T-cell (primary cell): ENCODE measurements around the gene MSI1. TPM values are rescaled to one million over a fixed set of nuclear protein-coding genes. Genes with fewer than 3 reads are reported as not detected.

Source experiments
- ATAC-seq, 4 experiments: fragments of 200-7000 bp in 3 of 4; fragments of 150-1000 bp in 1 of 4; cut with Tn5 transposase; replicated peaks in 1 of 4; 1 replicate in 3 of 4; 2 replicates in 1 of 4; pipeline ENCODE4 v1.10.0; 2021; ENCODE audit warnings: moderate library complexity in 3 of 4, mild to moderate bottlenecking in 2 of 4, moderate number of reproducible peaks in 1 of 4
- CTCF ChIA-PET, 2 donors: fragments of 300-600 bp; sonication (Branson Sonifier 250); formaldehyde crosslinking; loops; one replicate each; lab custom pipeline; 2022; ENCODE audit warnings: antibody characterized with exemption in 2 of 2; lab: Charles Lee
- POLR2A ChIA-PET, 2 donors: fragments of 300-600 bp; sonication (Branson Sonifier 250); formaldehyde crosslinking; loops; one replicate each; lab custom pipeline; 2022; ENCODE audit warnings: antibody characterized with exemption in 2 of 2; lab: Charles Lee
- DNase-seq, 35 experiments: peaks; one replicate each; pipeline versions ENCODE4 v3.0.0 to v3.0.0-alpha.2; 2013 to 2023
- H3K27ac ChIP-seq: one replicate; pipeline ENCODE4 v1.5.1; 2013; ENCODE audit warnings: low read length
- H3K27me3 ChIP-seq, 2 experiments: replicated peaks in 1 of 2; 1 replicate in 1 of 2; 2 replicates in 1 of 2; pipeline versions ENCODE4 v1.6.1 to v1.7.0; 2013; ENCODE audit warnings: low read length in 1 of 2, mixed read lengths in 1 of 2; ENCODE audit not compliant: control insufficient read depth in 2 of 2, insufficient read depth in 2 of 2; ENCODE audit errors: extremely low read depth in 1 of 2
- H3K36me3 ChIP-seq, 2 donors: 1 replicate in 1 of 2; 2 replicates in 1 of 2; pipeline versions ENCODE4 v1.6.1 to v1.7.0; 2013; ENCODE audit warnings: low read length in 1 of 2; ENCODE audit not compliant: control insufficient read depth in 2 of 2, insufficient read depth in 1 of 2; ENCODE audit errors: extremely low read depth in 1 of 2
- H3K4me1 ChIP-seq, 2 experiments: 1 replicate in 1 of 2; 2 replicates in 1 of 2; pipeline versions ENCODE4 v1.6.1 to v1.7.0; 2013; ENCODE audit warnings: low read length in 2 of 2, mixed read lengths in 1 of 2; ENCODE audit not compliant: insufficient read depth in 2 of 2, control insufficient read depth in 1 of 2; ENCODE audit errors: extremely low read depth in 1 of 2
- H3K4me3 ChIP-seq, 2 donors: 1 replicate in 1 of 2; 2 replicates in 1 of 2; pipeline versions ENCODE4 v1.5.1 to v1.7.0; 2013; ENCODE audit warnings: mild to moderate bottlenecking in 2 of 2, low read length in 1 of 2, moderate library complexity in 1 of 2; ENCODE audit not compliant: control insufficient read depth in 1 of 2; ENCODE audit errors: extremely low read depth in 1 of 2
- H3K9me3 ChIP-seq: 2 replicates; pipeline ENCODE4 v1.7.0; 2013
- H3K27ac Mint-ChIP-seq, 2 donors: one replicate each; pipeline ENCODE4 v1.8.0; 2020 to 2021; ENCODE audit warnings: mild to moderate bottlenecking in 2 of 2, mixed read lengths in 2 of 2
- H3K27me3 Mint-ChIP-seq, 2 donors: one replicate each; pipeline ENCODE4 v1.8.0; 2021 to 2022; ENCODE audit warnings: mixed read lengths in 2 of 2
- H3K36me3 Mint-ChIP-seq: one replicate; pipeline ENCODE4 v1.8.0; 2021; ENCODE audit warnings: mixed read lengths
- H3K4me1 Mint-ChIP-seq, 3 donors: one replicate each; pipeline ENCODE4 v1.8.0; 2020 to 2022; ENCODE audit warnings: mixed read lengths in 3 of 3, mild to moderate bottlenecking in 1 of 3
- H3K4me3 Mint-ChIP-seq, 3 donors: one replicate each; pipeline ENCODE4 v1.8.0; 2020 to 2022; ENCODE audit warnings: mild to moderate bottlenecking in 3 of 3, mixed read lengths in 3 of 3, moderate library complexity in 3 of 3
- H3K9me3 Mint-ChIP-seq, 3 donors: one replicate each; pipeline ENCODE4 v1.8.0; 2020 to 2022; ENCODE audit warnings: mixed read lengths in 3 of 3
- WGBS: methylation state at CpG from one replicate; pipeline ENCODE4 v1.1.5; 2013; ENCODE audit warnings: missing lambda C conversion rate; ENCODE audit not compliant: insufficient coverage; 5-methylcytosine and 5-hydroxymethylcytosine counted together
- total RNA-seq, 35 experiments: library from RNA in 6 of 35; stranded (reverse) in 6 of 35; fragments of 120-200 nt in 1 of 35; gene quantifications; one replicate each; pipeline versions ENCODE4 v1.2.1 to v1.2.4 and lab custom pipeline; 2013 to 2026

MSI1 gene
- total RNA-seq, 5 donors from 2014 or later (not counting 1 experiment from before 2014, with no cell fraction given): 0.15 TPM; not detected in 4

DNA sequence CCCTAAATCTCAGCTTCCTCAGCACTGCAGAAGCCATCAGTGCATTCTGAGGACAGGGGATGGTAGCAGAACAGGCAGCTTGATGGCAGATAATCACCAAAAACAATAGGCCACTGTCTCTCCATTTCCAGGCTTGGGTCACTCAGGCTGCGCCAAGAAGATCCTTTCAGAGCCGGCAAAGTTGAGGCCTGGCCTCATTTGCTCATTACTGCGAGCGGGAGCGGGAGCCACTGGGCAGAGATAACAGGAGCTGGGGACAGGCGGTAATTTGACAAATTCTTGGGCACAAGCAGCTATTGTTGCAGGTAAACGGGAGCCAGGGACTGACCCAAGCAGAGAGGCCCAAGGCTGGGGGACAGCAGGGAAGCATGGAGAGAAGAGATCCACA lies 2.1 kb downstream of the MSI1 start:
- peak overlapping the region in 1 of 2 donors; percentile 20 for H3K27ac Mint-ChIP-seq

DNA sequence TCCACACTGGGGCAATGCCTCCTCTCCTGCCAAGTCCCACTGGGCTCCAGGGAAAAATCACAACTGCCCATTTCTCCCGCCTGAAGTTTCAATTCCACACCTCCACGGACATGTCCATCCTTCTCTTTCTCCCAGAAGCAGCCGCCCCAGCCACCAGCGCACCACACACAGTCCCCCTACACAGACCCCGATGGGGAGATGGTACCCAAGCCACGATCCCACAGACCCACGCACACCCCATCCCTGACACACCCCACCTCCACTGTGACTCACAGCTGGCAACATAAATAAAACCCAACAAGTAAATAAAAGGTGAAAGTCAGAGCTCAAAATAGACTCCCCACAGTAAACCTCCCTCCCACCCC lies 2.6 kb downstream of the MSI1 start:
- POLR2A ChIA-PET: interaction anchor here in 1 of 2 donors (0.5 kb wide), 1 partner anchor 504 kb away, joined by 4 read pairs; no protein-coding TSS in a partner anchor

More for the DNA sequence above, 2.1 kb downstream of the MSI1 start:
- no peak for DNase-seq
- Histone ChIP-seq H3K4me1 (peaks cover 0 to 18% of the 10 kb centered on the region in 2 experiments), H3K36me3 (no peaks in the 10 kb centered on the region), H3K27me3 (peaks cover 38 to 75% of the 10 kb centered on the region in 2 experiments), H3K9me3 (no peaks in the 10 kb centered on the region), H3K4me3 (no peak overlapping the region), H3K27ac (no peak overlapping the region)
- Mint-ChIP-seq H3K9me3 (no peaks in the 10 kb centered on the region), H3K4me1 (peaks cover 19 to 26% (median 21%) of the 10 kb centered on the region in 3 donors), H3K4me3 (peak overlapping the region; percentile 28 to 60 (median 35)), H3K27me3 (peaks cover 76 to 80% of the 10 kb centered on the region in 2 donors), H3K36me3 (no peaks in the 10 kb centered on the region)
- CTCF ChIA-PET: interaction anchor here (0.6 to 1.3 kb wide), 7 partner anchors 8 to 258 kb away, joined by 3 to 7 read pairs (median 4); no protein-coding TSS in a partner anchor
- 81% methylated on average over 6 of the region's 7 CpGs for WGBS
- no peak for ATAC-seq
- POLR2A ChIA-PET: interaction anchor here in 1 of 2 donors (0.6 to 0.7 kb wide), 2 partner anchors 129 to 1273 kb away, joined by 3 read pairs; partner anchors contain the start of gene DYNLL1

DNA sequence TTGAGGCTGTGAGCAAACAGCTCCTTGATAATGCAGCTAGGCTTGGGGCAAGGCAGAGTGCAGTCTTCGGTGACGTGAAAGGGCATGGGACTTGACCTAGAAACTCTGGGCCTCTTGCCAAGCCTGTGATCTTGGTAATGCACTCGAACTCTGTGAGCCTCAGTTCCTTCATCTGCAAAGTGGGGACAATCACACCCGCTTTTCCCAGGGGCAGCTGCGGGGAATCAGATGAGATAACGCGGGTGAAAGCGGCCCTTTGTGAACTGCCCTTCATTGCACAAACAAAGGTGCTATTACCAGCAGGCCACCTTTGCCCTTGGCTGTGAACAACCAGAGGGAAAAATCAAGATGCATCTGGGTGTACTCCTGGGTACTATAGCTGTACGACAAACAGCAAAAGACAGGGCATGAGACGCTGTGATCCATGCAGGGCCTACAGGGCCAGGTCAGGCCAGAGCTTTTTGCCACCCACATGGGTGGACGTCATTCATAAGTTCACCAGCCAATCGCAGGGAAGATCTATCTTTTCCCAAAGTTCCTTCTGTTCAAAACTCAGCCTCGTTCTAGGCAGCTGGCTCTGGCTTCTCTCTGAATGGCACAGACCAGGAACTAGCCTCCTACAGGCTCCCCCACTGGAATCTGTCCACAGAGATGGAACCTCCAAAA lies 3.2 kb downstream of the MSI1 start:
- WGBS: 79% methylated on average over 13 of the region's 13 CpGs
- POLR2A ChIA-PET: interaction anchor here in 1 of 2 donors (0.5 kb wide), 1 partner anchor 504 kb away, joined by 4 read pairs; no protein-coding TSS in a partner anchor
- H3K4me3 Mint-ChIP-seq: no peak overlapping the region
- H3K27ac Mint-ChIP-seq: no peak overlapping the region
- H3K9me3 Mint-ChIP-seq: no peaks in the 10 kb centered on the region
- H3K27me3 Mint-ChIP-seq: peaks cover 73% of the 10 kb centered on the region in 2 donors
- Histone ChIP-seq H3K4me1 (peaks cover 0 to 20% of the 10 kb centered on the region in 2 experiments), H3K36me3 (no peaks in the 10 kb centered on the region), H3K27ac (no peak overlapping the region), H3K9me3 (no peaks in the 10 kb centered on the region), H3K27me3 (peaks cover 28 to 79% of the 10 kb centered on the region in 2 experiments), H3K4me3 (no peak overlapping the region)
- CTCF ChIA-PET: interaction anchor here in 1 of 2 donors (0.6 to 0.8 kb wide), 2 partner anchors 24 to 317 kb away, joined by 3 to 5 read pairs; no protein-coding TSS in a partner anchor
- DNase-seq (no peak), ATAC-seq (no peak)
- no peaks in the 10 kb centered on the region for H3K36me3 Mint-ChIP-seq
- peaks cover 20 to 26% (median 23%) of the 10 kb centered on the region in 3 donors for H3K4me1 Mint-ChIP-seq

More for the DNA sequence above, 2.6 kb downstream of the MSI1 start:
- CTCF ChIA-PET: interaction anchor here in 1 of 2 donors (0.6 to 1.3 kb wide), 2 partner anchors 9 to 316 kb away, joined by 4 to 5 read pairs; no protein-coding TSS in a partner anchor
- H3K27me3 Mint-ChIP-seq: peaks cover 73 to 74% of the 10 kb centered on the region in 2 donors
- no peaks in the 10 kb centered on the region for H3K36me3 Mint-ChIP-seq
- H3K9me3 Mint-ChIP-seq: no peaks in the 10 kb centered on the region
- H3K4me3 Mint-ChIP-seq: no peak overlapping the region
- WGBS: 79% methylated on average over 7 of the region's 7 CpGs
- peaks cover 20 to 26% (median 23%) of the 10 kb centered on the region in 3 donors for H3K4me1 Mint-ChIP-seq
- Histone ChIP-seq H3K4me1 (peaks cover 0 to 20% of the 10 kb centered on the region in 2 experiments), H3K36me3 (no peaks in the 10 kb centered on the region), H3K27me3 (peaks cover 33 to 79% of the 10 kb centered on the region in 2 experiments), H3K4me3 (no peak overlapping the region), H3K9me3 (no peaks in the 10 kb centered on the region), H3K27ac (no peak overlapping the region)
- ATAC-seq (no peak), DNase-seq (no peak)
- H3K27ac Mint-ChIP-seq: no peak overlapping the region

DNA sequence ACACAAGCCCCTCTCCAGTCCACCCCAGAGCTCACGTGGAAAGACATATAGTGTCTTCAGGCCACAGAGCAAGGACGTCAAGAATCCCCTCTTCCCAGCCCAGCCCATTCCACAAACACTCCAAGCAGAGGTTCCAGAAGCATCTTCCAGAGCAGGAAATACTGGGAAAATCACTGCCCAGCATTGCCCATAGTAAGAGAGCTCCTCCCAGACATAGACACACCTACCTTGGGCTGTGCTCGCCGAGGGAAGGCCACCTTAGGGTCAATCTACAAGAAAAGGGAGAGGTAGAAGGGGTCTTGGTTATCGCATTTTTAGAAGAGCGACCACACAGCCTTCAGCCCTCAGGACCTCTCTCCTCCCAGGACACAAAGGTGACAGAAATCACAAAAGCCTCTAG lies 4.5 kb downstream of the MSI1 start:
- Histone ChIP-seq H3K36me3 (no peaks in the 10 kb centered on the region), H3K27ac (no peak overlapping the region), H3K4me3 (no peak overlapping the region), H3K27me3 (peaks cover 19 to 78% of the 10 kb centered on the region in 2 experiments), H3K9me3 (no peaks in the 10 kb centered on the region), H3K4me1 (peaks cover 0 to 14% of the 10 kb centered on the region in 2 experiments)
- H3K27me3 Mint-ChIP-seq: peaks cover 66 to 73% of the 10 kb centered on the region in 2 donors
- no peaks in the 10 kb centered on the region for H3K9me3 Mint-ChIP-seq
- H3K36me3 Mint-ChIP-seq: no peaks in the 10 kb centered on the region
- H3K4me1 Mint-ChIP-seq: peaks cover 12 to 16% (median 15%) of the 10 kb centered on the region in 3 donors
- ATAC-seq: no peak
- POLR2A ChIA-PET: no interaction called here
- H3K4me3 Mint-ChIP-seq: no peak overlapping the region
- 78% methylated on average over 2 of the region's 6 CpGs for WGBS
- no peak for DNase-seq
- no peak overlapping the region for H3K27ac Mint-ChIP-seq
- CTCF ChIA-PET: no interaction called here

DNA sequence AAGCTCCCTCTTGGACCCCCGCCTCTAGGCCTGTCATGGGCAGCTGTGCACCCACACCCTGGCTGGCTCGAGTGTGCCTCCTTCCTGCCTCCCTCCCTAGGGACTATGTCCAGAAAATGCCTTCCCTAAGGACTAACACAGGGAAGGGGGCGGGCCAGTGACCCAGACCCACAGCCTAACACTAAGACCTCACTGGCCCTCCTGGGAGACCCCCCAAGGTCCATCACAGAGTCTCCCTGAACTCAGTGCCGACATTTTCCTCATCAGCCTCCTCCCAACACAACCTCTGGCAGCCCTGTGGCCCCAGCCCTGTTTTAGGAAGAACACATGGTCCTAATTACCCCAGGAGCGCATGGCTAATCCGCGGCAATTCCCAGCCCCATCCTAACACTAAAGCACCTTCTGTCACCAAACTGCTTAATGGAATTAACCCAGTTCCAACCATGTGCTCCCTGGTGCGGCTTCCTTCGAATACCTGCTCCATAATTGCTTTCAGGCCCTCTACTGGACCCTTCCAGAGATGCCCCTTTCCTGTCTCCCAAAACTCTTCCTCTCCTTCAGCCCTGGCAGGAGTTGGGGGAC lies 5.6 kb downstream of the MSI1 start:
- Histone ChIP-seq H3K36me3 (no peaks in the 10 kb centered on the region), H3K4me3 (no peak overlapping the region), H3K9me3 (no peaks in the 10 kb centered on the region), H3K27ac (no peak overlapping the region), H3K4me1 (peaks cover 0 to 11% of the 10 kb centered on the region in 2 experiments), H3K27me3 (peaks cover 25 to 84% of the 10 kb centered on the region in 2 experiments)
- WGBS: 77% methylated on average over 6 of the region's 9 CpGs
- DNase-seq: no peak
- H3K27me3 Mint-ChIP-seq: peaks cover 71 to 78% of the 10 kb centered on the region in 2 donors
- ATAC-seq: no peak
- no peaks in the 10 kb centered on the region for H3K9me3 Mint-ChIP-seq
- no peak overlapping the region for H3K27ac Mint-ChIP-seq
- H3K36me3 Mint-ChIP-seq: no peaks in the 10 kb centered on the region
- POLR2A ChIA-PET: no interaction called here
- CTCF ChIA-PET: no interaction called here
- no peak overlapping the region for H3K4me3 Mint-ChIP-seq
- peaks cover 11 to 15% (median 13%) of the 10 kb centered on the region in 3 donors for H3K4me1 Mint-ChIP-seq
